GM18868 (cell line): Measurements from ENCODE around the gene LMBRD2.
A peak's percentile ranks its signal among the peaks of the same experiment; 100 is the strongest.
"Not testable (repeated sequence)": the region's sequence is repeated elsewhere in the genome, so short reads cannot be mapped to it uniquely, and the experiment has no call there.

Experiments
- ATAC-seq: cut with Tn5 transposase; IDR thresholded peaks from one replicate; pipeline ENCODE4 v1.9.1; 2021; ENCODE audit warnings: mild to moderate bottlenecking, moderate library complexity; ENCODE audit not compliant: unreplicated experiment

LMBRD2 gene

GRCh38 chr5:36162810-36163486, 11.3 kb upstream of the LMBRD2 start:
- no peak for ATAC-seq

DNA sequence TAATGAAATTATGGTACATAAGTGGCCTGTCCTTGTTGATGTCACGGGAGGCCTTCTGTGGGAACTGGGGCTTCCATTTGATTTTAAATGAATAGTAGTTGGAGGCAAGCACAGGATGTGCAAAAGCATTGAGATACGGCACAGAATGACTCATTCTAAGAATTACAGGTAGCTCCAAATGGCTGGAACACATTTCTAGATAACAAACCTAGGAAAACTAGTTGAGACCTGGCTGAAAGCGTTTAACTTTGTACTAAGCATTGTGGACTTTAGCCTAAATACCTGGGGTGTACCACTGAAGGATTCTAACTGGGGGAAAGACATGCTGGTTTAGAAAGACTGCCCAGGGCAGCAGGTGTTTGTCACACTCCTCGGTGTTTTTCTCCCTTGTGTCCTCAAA, 9.7 kb upstream of the LMBRD2 start:
- ATAC-seq = no peak

DNA sequence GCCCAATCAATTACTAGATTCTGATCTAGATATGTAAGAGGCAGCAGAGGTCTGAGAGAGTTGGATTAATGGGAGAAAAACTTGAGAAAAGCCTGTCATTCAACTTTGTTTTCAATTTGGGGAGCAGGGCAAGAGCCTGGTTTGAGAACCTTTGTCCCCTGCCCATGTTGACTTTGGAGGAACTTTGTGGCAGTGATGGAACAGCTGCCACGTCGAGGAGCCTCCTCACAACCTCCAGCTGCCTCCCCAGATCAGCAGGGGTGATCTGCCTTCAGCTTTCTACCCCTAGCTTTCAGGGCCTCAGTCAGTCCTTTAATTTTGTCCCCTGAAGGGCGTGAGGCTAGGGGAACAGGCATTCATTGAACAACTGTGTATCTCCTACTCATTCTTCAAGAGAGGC, 8.9 kb upstream of the LMBRD2 start:
- ATAC-seq = no peak

GRCh38 chr5:36158144-36158543, 6.5 kb upstream of the LMBRD2 start:
- ATAC-seq = no peak

DNA sequence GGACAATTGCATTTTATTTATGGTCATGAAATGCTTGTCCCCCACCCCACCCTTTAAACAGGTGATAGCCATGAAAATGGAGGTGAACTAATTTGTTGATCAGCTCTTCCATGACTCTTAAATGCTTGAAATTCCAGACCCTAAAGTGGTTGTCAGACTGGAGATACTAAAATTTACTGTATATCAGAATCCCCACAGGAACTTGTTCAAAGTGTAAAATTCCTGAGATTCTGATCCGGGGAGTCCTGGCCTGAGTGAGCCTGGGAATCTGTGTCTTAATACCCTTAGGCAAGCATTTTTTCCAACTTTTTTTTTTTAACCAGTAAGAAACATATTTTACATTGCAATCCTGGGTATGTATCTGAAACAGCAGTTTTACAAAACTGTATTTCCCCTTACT, 4.9 kb upstream of the LMBRD2 start:
- ATAC-seq = no peak

- no peak for ATAC-seq
Observed at GRCh38 chr5:36156121-36156601, 4.5 kb upstream of the LMBRD2 start.

DNA sequence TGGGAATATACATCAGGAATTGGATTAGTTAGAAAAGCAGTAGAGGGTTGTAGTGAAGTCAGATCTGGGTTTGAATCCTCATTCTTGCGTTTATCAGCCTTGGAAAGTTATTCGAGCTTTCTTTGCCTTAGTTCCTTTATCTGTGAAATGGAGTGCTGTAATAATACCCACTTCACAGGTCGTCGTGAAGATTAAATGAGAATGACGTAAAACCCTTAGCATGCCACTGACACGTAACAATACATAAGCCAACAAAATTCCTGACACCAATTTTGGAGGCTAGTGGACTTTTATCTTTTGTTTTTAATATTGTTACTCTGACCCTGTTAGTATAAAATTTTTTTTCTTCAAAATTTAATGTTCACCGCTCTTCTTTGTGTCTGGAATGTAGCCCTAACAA, 3.6 kb upstream of the LMBRD2 start:
- no peak for ATAC-seq

DNA sequence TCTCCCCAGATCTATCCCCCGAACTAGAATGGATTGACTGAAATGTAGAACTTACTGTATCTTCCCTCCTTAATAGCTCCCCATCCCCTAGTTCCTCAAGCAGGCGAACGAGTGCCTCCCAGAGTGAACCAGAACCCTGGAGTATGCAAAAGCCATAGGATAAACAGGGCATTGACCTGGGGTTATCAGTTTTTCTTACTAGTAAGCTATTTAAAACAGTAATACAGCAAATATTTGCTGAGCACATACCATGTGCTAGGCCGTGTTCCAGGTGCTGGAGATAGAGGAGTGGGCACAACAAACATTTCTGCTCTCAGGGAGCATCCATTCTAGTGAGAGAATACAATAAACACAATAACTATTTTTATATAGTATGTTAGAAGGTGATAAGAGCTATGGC, 2.0 kb upstream of the LMBRD2 start:
- ATAC-seq = no peak

DNA sequence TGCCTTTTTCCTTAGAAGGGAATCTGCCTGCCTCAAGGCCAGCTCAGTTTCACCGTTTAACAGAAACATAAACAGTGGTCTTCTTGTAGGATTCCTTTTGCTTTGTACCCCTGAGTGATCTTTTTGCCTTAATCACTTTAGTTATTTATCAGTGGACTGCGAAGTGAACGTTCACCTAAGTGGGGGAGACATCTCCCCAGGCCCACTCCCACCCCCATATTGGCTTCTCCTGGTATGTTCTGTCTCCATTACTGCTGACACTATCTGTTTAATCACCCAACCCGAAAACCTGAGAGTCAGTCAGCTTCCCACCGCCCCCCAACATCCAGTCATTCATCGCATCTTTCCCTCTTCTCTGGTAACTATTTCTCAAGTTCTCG, 1.6 kb upstream of the LMBRD2 start:
- ATAC-seq = no peak

GRCh38 chr5:36152324-36153297, 924 bp upstream of the LMBRD2 start:
- ATAC-seq = no peak

DNA sequence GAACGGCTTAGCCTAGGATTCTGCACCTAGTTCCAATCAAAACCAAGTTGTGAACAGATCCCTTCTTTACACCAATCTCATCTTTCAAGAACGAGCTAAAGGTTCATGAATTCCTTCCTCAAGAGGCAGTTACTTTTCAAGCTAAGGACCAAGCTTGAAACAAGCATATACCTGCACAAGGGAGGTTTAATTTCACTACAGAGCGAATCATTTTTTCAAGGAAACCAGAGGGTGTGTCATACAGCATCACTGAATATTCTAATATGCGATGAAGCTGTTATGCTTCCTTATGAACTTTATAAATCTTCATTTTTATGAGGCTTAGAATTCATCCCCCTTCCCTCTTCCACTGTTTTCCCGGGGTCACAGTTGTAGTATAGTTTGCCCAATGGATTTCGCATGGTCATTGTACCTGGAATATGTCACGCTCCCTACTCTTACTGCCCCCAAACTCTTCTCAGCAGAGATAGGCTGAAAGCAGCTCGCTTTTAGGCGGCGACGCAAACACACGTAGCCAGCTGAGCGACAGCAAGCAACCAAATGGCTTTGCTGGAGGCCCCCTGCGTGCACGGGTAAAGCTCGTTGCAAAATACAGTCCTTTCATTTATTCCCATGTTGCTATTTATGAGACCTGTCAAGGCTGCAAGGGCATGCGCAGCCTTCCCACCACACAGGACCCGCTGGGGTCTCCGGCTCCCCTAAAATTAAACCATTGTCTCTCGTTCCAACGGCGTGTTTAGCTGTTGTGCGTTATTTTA, 832 bp downstream of the LMBRD2 start:
- peak; percentile 36 for ATAC-seq

DNA sequence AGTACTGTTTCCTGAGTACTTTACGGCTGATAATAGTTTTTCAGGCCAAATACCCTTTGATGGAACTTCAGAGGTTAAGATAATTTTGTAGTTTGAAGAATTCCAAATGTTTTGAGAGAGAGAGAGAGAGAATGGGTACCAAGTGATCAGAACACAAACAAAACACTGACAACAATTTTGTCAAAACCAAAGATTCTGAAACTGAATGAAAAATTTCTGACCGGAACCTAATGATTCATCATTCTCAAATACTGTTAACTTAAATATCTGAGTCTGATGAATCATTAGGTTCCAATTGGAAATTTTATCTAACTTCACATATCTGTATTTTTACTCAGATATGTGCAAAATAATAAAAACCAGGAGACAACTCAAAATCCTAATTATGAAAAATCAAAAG, 4.0 kb downstream of the LMBRD2 start:
- ATAC-seq = no peak

DNA sequence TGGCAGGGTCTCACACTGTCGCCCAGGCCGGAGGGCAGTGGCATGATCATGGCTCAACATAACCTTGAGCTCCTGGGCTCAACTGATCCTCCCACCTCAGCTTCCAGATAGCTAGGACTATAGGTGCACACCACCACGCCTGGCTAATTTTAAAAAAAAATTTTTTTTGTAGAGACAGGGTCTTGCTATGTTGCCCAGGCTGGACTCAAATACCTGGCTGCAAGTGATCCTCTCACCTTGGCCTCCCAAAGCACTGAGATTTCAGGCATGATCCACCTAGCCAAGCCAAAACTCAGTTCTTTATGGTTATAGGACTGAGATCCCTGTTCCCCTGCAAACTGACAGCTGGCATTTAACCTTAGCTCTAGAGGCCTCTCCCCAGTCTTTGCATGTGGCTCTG, 5.3 kb downstream of the LMBRD2 start:
- ATAC-seq = no peak

DNA sequence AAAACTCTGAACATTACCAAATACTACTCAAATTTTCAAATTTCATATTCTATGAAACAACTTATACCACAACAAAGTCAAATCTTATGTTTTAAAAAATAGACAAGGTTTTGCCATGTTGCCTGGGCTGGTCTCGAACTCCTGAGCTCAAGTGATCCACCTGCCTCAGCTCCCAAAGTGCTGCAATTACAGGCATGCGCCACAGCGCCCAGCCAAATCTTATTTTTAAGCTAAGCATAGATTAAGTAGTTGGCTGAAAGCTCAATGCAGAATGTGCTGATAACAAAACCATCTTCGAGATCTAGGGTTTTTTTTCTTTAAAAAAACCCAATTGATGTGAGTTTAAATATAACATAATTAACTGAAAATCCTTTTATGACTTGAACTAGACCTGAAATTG, 6.4 kb downstream of the LMBRD2 start:
- no peak for ATAC-seq

- no peak for ATAC-seq
Observed at GRCh38 chr5:36138900-36139683, 12.6 kb downstream of the LMBRD2 start.

- no peak for ATAC-seq
Observed at GRCh38 chr5:36136581-36136980, 15.1 kb downstream of the LMBRD2 start.

DNA sequence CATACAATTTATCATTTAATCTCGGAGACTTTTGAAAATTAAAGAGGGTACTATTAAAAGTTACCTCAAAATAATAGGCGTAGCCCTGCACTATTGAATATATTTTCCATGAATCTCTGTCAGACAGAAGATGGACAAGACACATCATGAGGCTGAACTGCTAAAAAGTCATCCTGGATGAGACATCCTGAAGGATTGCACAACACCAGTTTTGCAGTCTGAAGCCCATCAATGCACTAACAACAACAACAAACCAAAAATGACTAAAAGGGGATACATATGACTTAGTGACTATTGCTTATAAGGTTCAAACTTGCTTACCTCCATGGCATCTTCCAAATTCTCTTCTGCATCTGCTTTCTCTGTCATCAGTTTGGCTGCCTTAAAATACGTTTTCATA, 15.7 kb downstream of the LMBRD2 start:
- no peak for ATAC-seq

GRCh38 chr5:36133009-36133408, 18.7 kb downstream of the LMBRD2 start:
- ATAC-seq = not testable (repeated sequence)

GRCh38 chr5:36129666-36130065, 22.0 kb downstream of the LMBRD2 start:
- not testable (repeated sequence) for ATAC-seq

GRCh38 chr5:36128795-36129194, 22.9 kb downstream of the LMBRD2 start:
- ATAC-seq = no peak

GRCh38 chr5:36125868-36126267, 25.8 kb downstream of the LMBRD2 start:
- no peak for ATAC-seq
